Loucy (cell line): ENCODE measurements around the gene ST3GAL3.

Experiments used
- H2AFZ ChIP-seq: fragments of 200-600 bp; sonication (generic); 2 replicates; pipeline ENCODE4 v1.6.0; 2016; ENCODE audit warnings: antibody characterized with exemption, mild to moderate bottlenecking, low read length, moderate library complexity
- H3F3A ChIP-seq: fragments of 200-600 bp; 2 replicates; pipeline ENCODE4 v1.6.0; 2016; ENCODE audit warnings: antibody characterized with exemption, low read depth, mild to moderate bottlenecking
- H3K27me3 ChIP-seq: fragments of 200-600 bp; sonication (generic); 2 replicates; pipeline ENCODE4 v1.6.1; 2014; ENCODE audit warnings: low read length, mild to moderate bottlenecking; ENCODE audit not compliant: insufficient read depth, poor library complexity, severe bottlenecking
- H3K36me3 ChIP-seq: fragments of 200-600 bp; sonication (generic); 2 replicates; pipeline ENCODE4 v1.6.1; 2016; ENCODE audit warnings: low read length; ENCODE audit not compliant: insufficient read depth
- H3K4me1 ChIP-seq: fragments of 200-600 bp; sonication (generic); 2 replicates; pipeline ENCODE4 v1.5.1; 2014; ENCODE audit warnings: low read length, mild to moderate bottlenecking; ENCODE audit not compliant: insufficient read depth, poor library complexity, severe bottlenecking
- H3K4me2 ChIP-seq: fragments of 200-600 bp; sonication (generic); 2 replicates; pipeline ENCODE4 v1.6.0; 2014; ENCODE audit warnings: antibody characterized with exemption, low read length, low read depth, mild to moderate bottlenecking; ENCODE audit not compliant: poor library complexity, severe bottlenecking
- H3K4me3 ChIP-seq: fragments of 200-600 bp; sonication (generic); 2 replicates; pipeline ENCODE4 v1.5.1; 2014; ENCODE audit warnings: low read length, mild to moderate bottlenecking, mixed read lengths; ENCODE audit not compliant: poor library complexity, severe bottlenecking
- H3K79me2 ChIP-seq: fragments of 200-600 bp; sonication (generic); 2 replicates; pipeline ENCODE4 v1.6.1; 2014; ENCODE audit warnings: low read length; ENCODE audit not compliant: insufficient read depth
- H3K9ac ChIP-seq: fragments of 200-600 bp; sonication (generic); 2 replicates; pipeline ENCODE4 v1.6.0; 2014; ENCODE audit warnings: mild to moderate bottlenecking, low read depth, low read length, moderate library complexity; ENCODE audit not compliant: poor library complexity, severe bottlenecking
- H3K9me2 ChIP-seq: fragments of 200-600 bp; sonication (generic); replicated peaks from 2 replicates; pipeline ENCODE4 v1.6.1; 2016; ENCODE audit warnings: low read depth, low read length, mixed read lengths
- H3K9me3 ChIP-seq: fragments of 200-600 bp; sonication (generic); 2 replicates; pipeline ENCODE4 v1.6.1; 2014; ENCODE audit warnings: mild to moderate bottlenecking, antibody characterized with exemption, low read length, low read depth; ENCODE audit not compliant: insufficient read depth
- H4K20me1 ChIP-seq: fragments of 200-600 bp; sonication (generic); 2 replicates; pipeline ENCODE4 v1.6.0; 2014; ENCODE audit warnings: antibody characterized with exemption, low read length, mild to moderate bottlenecking; ENCODE audit not compliant: insufficient read depth, poor library complexity, severe bottlenecking
- CTCF ChIP-seq: fragments of 200-600 bp; sonication (generic); conservative IDR thresholded peaks from 2 replicates; pipeline ENCODE4 v1.5.1; 2014; ENCODE audit warnings: mild to moderate bottlenecking, antibody characterized with exemption, low read length
- EZH2phosphoT487 ChIP-seq: fragments of 200-600 bp; IDR thresholded peaks from 2 replicates; pipeline ENCODE4 v1.6.1; 2018; ENCODE audit warnings: antibody characterized with exemption, mild to moderate bottlenecking, moderate library complexity, borderline replicate concordance

ST3GAL3 gene

DNA sequence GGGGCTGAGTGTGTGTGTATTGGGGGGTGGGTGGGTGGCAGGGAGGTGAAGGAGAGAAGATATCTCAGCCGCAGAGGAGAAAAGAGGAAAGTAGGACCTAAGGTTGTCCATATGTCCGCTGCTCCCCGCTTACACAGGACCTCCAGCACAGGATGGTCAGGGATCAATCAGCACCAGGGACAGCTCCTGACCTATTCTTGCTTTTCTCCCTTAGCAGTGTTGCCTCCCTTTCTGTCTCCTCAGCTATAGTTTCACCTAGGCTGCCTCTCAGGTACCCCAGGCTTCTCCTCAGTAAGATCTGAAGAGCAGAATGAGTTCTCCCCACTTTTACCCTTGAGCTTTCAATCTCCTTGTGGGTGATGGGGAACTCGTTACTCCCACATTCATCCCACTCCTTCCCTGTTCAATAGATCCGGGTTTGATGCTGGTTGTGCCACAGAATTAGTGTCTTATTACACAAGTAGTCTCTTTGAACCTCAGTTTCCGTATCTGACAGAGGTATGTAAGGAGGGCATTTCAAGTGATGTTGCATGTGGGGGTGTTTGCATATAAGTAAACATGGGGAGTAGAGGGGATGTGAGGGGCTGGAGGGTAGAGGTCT is 261.1 kb downstream of the ST3GAL3 start:
- TF ChIP-seq CTCF (no peak), EZH2phosphoT487 (no peak)
- Histone ChIP-seq H3K27me3 (no peaks in the 10 kb centered on the region), H3K4me1 (peaks cover 7% of the 10 kb centered on the region), H3K79me2 (peaks cover 12% of the 10 kb centered on the region; the same call in 1 of the 2 replicates), H3K4me3 (no peak overlapping the region), H4K20me1 (no peaks in the 10 kb centered on the region), H3K4me2 (no peak overlapping the region), H2AFZ (no peak overlapping the region), H3K9me3 (no peaks in the 10 kb centered on the region), H3K9ac (no peak overlapping the region), H3F3A (no peaks in the 10 kb centered on the region), H3K36me3 (no peaks in the 10 kb centered on the region), H3K9me2 (no peaks in the 10 kb centered on the region)

DNA sequence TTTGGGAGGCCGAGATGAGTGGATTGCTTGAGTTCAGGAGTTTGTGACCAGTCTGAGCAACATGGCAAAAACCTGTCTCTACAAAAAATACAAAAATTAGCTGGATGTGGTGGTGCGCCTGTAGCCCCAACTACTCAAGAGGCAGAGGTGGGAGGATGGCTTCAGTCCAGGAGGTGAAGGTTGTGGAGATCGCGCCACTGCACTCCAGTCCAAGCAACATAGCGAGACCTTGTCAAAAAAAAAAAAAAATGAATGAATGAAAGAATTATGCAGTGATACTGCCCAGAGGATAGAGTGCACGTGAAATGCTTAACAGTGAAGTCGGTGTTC is 262.0 kb downstream of the ST3GAL3 start:
- Histone ChIP-seq H3K79me2 (peaks cover 12% of the 10 kb centered on the region; the same call in 1 of the 2 replicates), H3K4me3 (peak overlapping the region; percentile 97), H3F3A (no peaks in the 10 kb centered on the region; the same call in 1 of the 2 replicates), H3K27me3 (no peaks in the 10 kb centered on the region), H3K9me2 (no peaks in the 10 kb centered on the region), H3K4me1 (peaks cover 16% of the 10 kb centered on the region), H3K9ac (no peak overlapping the region), H3K36me3 (no peaks in the 10 kb centered on the region), H3K4me2 (peak overlapping the region; percentile 52), H2AFZ (no peak overlapping the region), H4K20me1 (no peaks in the 10 kb centered on the region), H3K9me3 (no peaks in the 10 kb centered on the region)
- TF ChIP-seq EZH2phosphoT487 (no peak), CTCF (no peak)

GRCh38 chr1:43969746-43970466 is 262.6 kb downstream of the ST3GAL3 start, which contains the start of gene DPH2:
Gene DPH2, plus strand, starts transcription at chr1:43970010. Its CDS starts 166 bp downstream, at chr1:43970176.
- H3F3A ChIP-seq = no peaks in the 10 kb centered on the region; the same call in 1 of the 2 replicates
- H2AFZ ChIP-seq = peak within 1 kb of the TSS; percentile 83
- H3K36me3 ChIP-seq = no peaks in the 10 kb centered on the region
- H4K20me1 ChIP-seq = no peaks in the 10 kb centered on the region
- peaks cover 13% of the 10 kb centered on the region for H3K79me2 ChIP-seq
- peak within 1 kb of the TSS; percentile 97 for H3K4me2 ChIP-seq
- peak within 1 kb of the TSS; percentile 97 for H3K4me3 ChIP-seq
- TF ChIP-seq CTCF = no peak
- no peak for TF ChIP-seq EZH2phosphoT487
- peaks cover 16% of the 10 kb centered on the region for H3K4me1 ChIP-seq
- H3K9me3 ChIP-seq = no peaks in the 10 kb centered on the region
- H3K9ac ChIP-seq = peak within 1 kb of the TSS; percentile 74
- H3K9me2 ChIP-seq = no peaks in the 10 kb centered on the region
- no peaks in the 10 kb centered on the region for H3K27me3 ChIP-seq
